ENCODE measurements around the gene PHYHIPL. TPM values are rescaled to one million over a fixed set of nuclear protein-coding genes. Genes with fewer than 3 reads are reported as not detected.

Gene PHYHIPL
- total and polyA plus RNA-seq, 8 donors, result 0.12 to 5.9 (median 0.35) TPM; not detected in 3

- DNase-seq, result no peak
- Histone ChIP-seq H3K4me1 (no peaks in the 10 kb centered on the region), H3K27me3 (no peaks in the 10 kb centered on the region), H3K4me3 (no peak overlapping the region), H3K9me3 (no peaks in the 10 kb centered on the region), H3K27ac (no peak overlapping the region), H3K36me3 (peaks cover 0 to 26% (median 4%) of the 10 kb centered on the region in 4 donors)
- intact Hi-C loops (cut with DNase I; ENCODE audit: low total_unique reads), result no loop called here
- TF ChIP-seq POLR2A (IDR thresholded peaks at IDR 0.05) (no peak), EP300 (IDR thresholded peaks at IDR 0.05) (no peak), CTCF (IDR thresholded peaks at IDR 0.05) (no peak), POLR2AphosphoS5 (IDR thresholded peaks at IDR 0.05) (no peak)
- WGBS, 5 donors, result 59 to 81% (median 73%) methylated on average over 3 of the region's 3 CpGs
Measured at GRCh38 chr10:59270492-59270891, 94.0 kb downstream of the PHYHIPL start.

- DNase-seq, result no peak
- no peaks in the 10 kb centered on the region for H3K27me3 ChIP-seq
- H3K9me3 ChIP-seq, result no peaks in the 10 kb centered on the region
- no peak overlapping the region for H3K27ac ChIP-seq
- peaks cover 0 to 26% (median 4%) of the 10 kb centered on the region in 4 donors for H3K36me3 ChIP-seq
- TF ChIP-seq POLR2A (IDR thresholded peaks at IDR 0.05) (no peak), EP300 (IDR thresholded peaks at IDR 0.05) (no peak), POLR2AphosphoS5 (IDR thresholded peaks at IDR 0.05) (no peak), CTCF (IDR thresholded peaks at IDR 0.05) (no peak)
- intact Hi-C loops (cut with DNase I; ENCODE audit: low total_unique reads), result no loop called here
- no peak overlapping the region for H3K4me3 ChIP-seq
- WGBS, 5 donors, result 59 to 77% (median 66%) methylated on average over 4 of the region's 4 CpGs
- H3K4me1 ChIP-seq, result no peaks in the 10 kb centered on the region
Measured at GRCh38 chr10:59271160-59271559, 94.7 kb downstream of the PHYHIPL start.

- H3K4me1 ChIP-seq, result no peaks in the 10 kb centered on the region
- DNase-seq, result no peak
- no peaks in the 10 kb centered on the region for H3K27me3 ChIP-seq
- H3K4me3 ChIP-seq, result no peak overlapping the region
- H3K27ac ChIP-seq, result no peak overlapping the region
- no peak for TF ChIP-seq POLR2A (IDR thresholded peaks at IDR 0.05)
- TF ChIP-seq EP300 (IDR thresholded peaks at IDR 0.05), result no peak
- no peak for TF ChIP-seq POLR2AphosphoS5 (IDR thresholded peaks at IDR 0.05)
- TF ChIP-seq CTCF (IDR thresholded peaks at IDR 0.05), result no peak
- no peaks in the 10 kb centered on the region for H3K9me3 ChIP-seq
- intact Hi-C loops (cut with DNase I; ENCODE audit: low total_unique reads), result no loop called here
- peaks cover 0 to 26% (median 4%) of the 10 kb centered on the region in 4 donors for H3K36me3 ChIP-seq
Measured at GRCh38 chr10:59272061-59272460, 95.6 kb downstream of the PHYHIPL start.

GRCh38 chr10:59273445-59273844 is 97.0 kb downstream of the PHYHIPL start:
- no peak for TF ChIP-seq POLR2AphosphoS5 (IDR thresholded peaks at IDR 0.05)
- TF ChIP-seq POLR2A (IDR thresholded peaks at IDR 0.05), result no peak
- no peak for TF ChIP-seq CTCF (IDR thresholded peaks at IDR 0.05)
- TF ChIP-seq EP300 (IDR thresholded peaks at IDR 0.05), result no peak
- no peak for DNase-seq
- 81 to 100% (median 96%) methylated on average over 1 of the region's 1 CpG for WGBS, 5 donors
- Histone ChIP-seq H3K36me3 (peaks cover 0 to 14% (median under 1%) of the 10 kb centered on the region in 4 donors), H3K4me1 (no peaks in the 10 kb centered on the region), H3K9me3 (no peaks in the 10 kb centered on the region), H3K27me3 (no peaks in the 10 kb centered on the region), H3K4me3 (no peak overlapping the region), H3K27ac (no peak overlapping the region)
- intact Hi-C loops (cut with DNase I; ENCODE audit: low total_unique reads), result no loop called here

Data from stomach (tissue), 9 donors.